ENCODE results near the gene GALNT14. TPM values are rescaled to one million over a fixed set of nuclear protein-coding genes. Genes with fewer than 3 reads are reported as not detected.

GALNT14 gene
- total RNA-seq, 1 experiment from 2014 or later = 2.7 TPM

DNA sequence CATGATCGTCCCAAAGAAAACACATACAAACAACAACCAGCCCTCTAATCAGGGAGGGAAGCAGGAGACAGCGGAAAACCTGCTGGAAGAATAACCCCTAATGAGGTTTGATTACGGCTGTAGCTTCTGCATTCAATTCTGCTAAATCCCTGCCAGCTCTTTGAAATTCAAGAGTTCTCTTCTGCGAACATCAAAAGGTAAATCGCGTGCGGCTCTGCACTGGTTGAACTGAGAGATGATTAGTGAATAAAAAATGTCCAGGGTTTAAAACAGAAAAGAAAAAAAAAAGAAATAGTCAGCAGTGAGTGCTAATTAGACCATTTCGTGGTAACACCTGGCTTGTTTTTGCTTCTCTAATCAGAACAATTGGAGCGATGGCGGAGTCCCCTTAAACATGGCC, 178.0 kb downstream of the GALNT14 start:
- TF ChIP-seq, protein P1, sequence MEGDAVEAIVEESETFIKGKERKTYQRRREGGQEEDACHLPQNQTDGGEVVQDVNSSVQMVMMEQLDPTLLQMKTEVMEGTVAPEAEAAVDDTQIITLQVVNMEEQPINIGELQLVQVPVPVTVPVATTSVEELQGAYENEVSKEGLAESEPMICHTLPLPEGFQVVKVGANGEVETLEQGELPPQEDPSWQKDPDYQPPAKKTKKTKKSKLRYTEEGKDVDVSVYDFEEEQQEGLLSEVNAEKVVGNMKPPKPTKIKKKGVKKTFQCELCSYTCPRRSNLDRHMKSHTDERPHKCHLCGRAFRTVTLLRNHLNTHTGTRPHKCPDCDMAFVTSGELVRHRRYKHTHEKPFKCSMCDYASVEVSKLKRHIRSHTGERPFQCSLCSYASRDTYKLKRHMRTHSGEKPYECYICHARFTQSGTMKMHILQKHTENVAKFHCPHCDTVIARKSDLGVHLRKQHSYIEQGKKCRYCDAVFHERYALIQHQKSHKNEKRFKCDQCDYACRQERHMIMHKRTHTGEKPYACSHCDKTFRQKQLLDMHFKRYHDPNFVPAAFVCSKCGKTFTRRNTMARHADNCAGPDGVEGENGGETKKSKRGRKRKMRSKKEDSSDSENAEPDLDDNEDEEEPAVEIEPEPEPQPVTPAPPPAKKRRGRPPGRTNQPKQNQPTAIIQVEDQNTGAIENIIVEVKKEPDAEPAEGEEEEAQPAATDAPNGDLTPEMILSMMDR (conservative IDR thresholded peaks at IDR 0.05) = no peak

More for the DNA sequence above, 178.0 kb downstream of the GALNT14 start:
- H4K91ac ChIP-seq (ENCODE audit: insufficient read length, low read depth, low read length) = no peak overlapping the region
- no peaks in the 10 kb centered on the region for H3K79me2 ChIP-seq (ENCODE audit: insufficient read depth, low read length)
- H3K14ac ChIP-seq (ENCODE audit: insufficient read depth, low read length) = no peak overlapping the region; the same call in 1 of the 2 replicates
- no peak overlapping the region for H3K18ac ChIP-seq (ENCODE audit: insufficient read length, low read depth, low read length)
- no peak overlapping the region for H3K56ac ChIP-seq (ENCODE audit: insufficient read length, low read depth, low read length)
- no peak overlapping the region for H2BK20ac ChIP-seq (ENCODE audit: low read depth, low read length, poor library complexity, severe bottlenecking)
- H4K5ac ChIP-seq (ENCODE audit: insufficient read length, low read depth, low read length) = no peak overlapping the region
- no peaks in the 10 kb centered on the region; the same call in 1 of the 2 replicates for H3K4me1 ChIP-seq (ENCODE audit: insufficient read depth, low read length)
- DNase-seq = no peak
- no peak overlapping the region for H2BK12ac ChIP-seq (ENCODE audit: insufficient read length, low read depth, low read length)
- no peak overlapping the region for H3K4ac ChIP-seq (ENCODE audit: low read depth, low read length)
- Mint-ChIP-seq H3K9me3 (no peaks in the 10 kb centered on the region), H3K27me3 (ENCODE audit: low read depth) (no peaks in the 10 kb centered on the region), H3K4me1 (peaks cover 16 to 21% of the 10 kb centered on the region in 2 experiments), H3K4me3 (no peak overlapping the region), H3K27ac (no peak overlapping the region), H3K36me3 (ENCODE audit: insufficient read depth in 1 of 3, low read depth in 3 of 3) (no peaks in the 10 kb centered on the region)
- no peak overlapping the region for H4K8ac ChIP-seq (replicated peaks; ENCODE audit: insufficient read length, low read depth, low read length)
- H3T11ph ChIP-seq (ENCODE audit: low read length) = no peak overlapping the region
- H2AFZ ChIP-seq (ENCODE audit: low read length) = no peak overlapping the region
- H2BK15ac ChIP-seq (ENCODE audit: low read depth, low read length) = no peak overlapping the region
- whole genome bisulfite sequencing (ENCODE audit: extremely low coverage, insufficient read length, low lambda C conversion rate) = no CpG with 5 or more reads among the region's 10 CpGs
- no peaks in the 10 kb centered on the region for H4K20me1 ChIP-seq (ENCODE audit: control insufficient read depth, insufficient read depth, insufficient read length)
- H3K9me3 ChIP-seq (ENCODE audit: control insufficient read depth, low read depth, low read length) = no peaks in the 10 kb centered on the region
- H3K9ac ChIP-seq (ENCODE audit: extremely low read depth, insufficient read length, low read length) = no peak overlapping the region
- H3K79me1 ChIP-seq (ENCODE audit: insufficient read depth, low read depth, low read length, poor library complexity, severe bottlenecking) = no peaks in the 10 kb centered on the region
- H3K4me2 ChIP-seq (ENCODE audit: insufficient read depth, insufficient read length, low read length) = no peak overlapping the region
- H2BK5ac ChIP-seq (ENCODE audit: insufficient read length, low read length) = no peak overlapping the region
- no peak overlapping the region for H2BK120ac ChIP-seq (ENCODE audit: low read depth, low read length, poor library complexity, severe bottlenecking)
- no peak overlapping the region for H2AK5ac ChIP-seq (ENCODE audit: insufficient read length, low read length)
- H3K27ac ChIP-seq (ENCODE audit: insufficient read length, low read depth, low read length) = no peak overlapping the region
- H3K23ac ChIP-seq (ENCODE audit: insufficient read length, low read depth, low read length) = no peak overlapping the region
- H3K27me3 ChIP-seq (ENCODE audit: insufficient read depth, low read length) = no peaks in the 10 kb centered on the region
- H3K23me2 ChIP-seq (ENCODE audit: insufficient read length, low read depth, low read length, poor library complexity, severe bottlenecking) = no peaks in the 10 kb centered on the region

Measured in H9 (cell line).